HCT116 (cell line): ENCODE results near the gene PKP1. TPM values are rescaled to one million over a fixed set of nuclear protein-coding genes. Genes with fewer than 3 reads are reported as not detected.

ENCODE experiments used
- ATAC-seq: fragments of 200-7000 bp; cut with Tn5 transposase; 2 replicates; pipeline ENCODE4 v1.9.1; 2020; ENCODE audit warnings: mild to moderate bottlenecking, moderate library complexity
- BruUV-seq: library from RNA; stranded (reverse); fragments of 400-500 nt; replicated peaks from 2 replicates; lab custom pipeline; 2021; lab: Mats Ljungman, UMichigan
- CTCF ChIA-PET: fragments of 300-600 bp; sonication (Branson Sonifier 250); formaldehyde crosslinking; loops from one replicate; lab custom pipeline; 2021; ENCODE audit warnings: antibody characterized with exemption; lab: Charles Lee
- POLR2A ChIA-PET: fragments of 300-600, 350-600 bp; sonication (Branson Sonifier 250); formaldehyde crosslinking; loops from one replicate; lab custom pipeline; 2021; ENCODE audit warnings: antibody characterized with exemption; lab: Charles Lee
- RAD21 ChIA-PET, 2 experiments: fragments of 300-600 bp; sonication (Branson Sonifier 250); formaldehyde crosslinking; loops; one replicate each; lab custom pipeline; 2023; ENCODE audit warnings: low total read pairs in 2 of 2; ENCODE audit not compliant: uncharacterized antibody in 2 of 2, unreplicated experiment in 2 of 2, low non-redundant PET in 1 of 2; lab: Charles Lee
- DNase-seq: peaks from one replicate; pipeline ENCODE4 v3.0.0-alpha.2; 2010; ENCODE audit warnings: low read depth, low spot score
- H2AFZ ChIP-seq: fragments of 200-600 bp; shearing (Covaris generic), sonication (generic); 2 replicates; pipeline ENCODE4 v1.6.1; 2017; ENCODE audit warnings: low read depth, mixed run types, mixed read lengths, antibody characterized with exemption, low read length; ENCODE audit not compliant: poor library complexity, severe bottlenecking
- H3K27ac ChIP-seq: 2 replicates; pipeline ENCODE4 v1.5.1; 2012; ENCODE audit warnings: low read depth, low read length
- H3K27me3 ChIP-seq: fragments of 200-600 bp; sonication (generic); 2 replicates; pipeline ENCODE4 v1.6.1; 2016; ENCODE audit warnings: mixed run types, low read length, mixed read lengths; ENCODE audit not compliant: insufficient read depth
- H3K36me3 ChIP-seq, 2 experiments: fragments of 200-500 bp in 1 of 2; fragments of 200-600 bp in 1 of 2; sonication (Bioruptor generic) in 1 of 2; sonication (generic) in 1 of 2; 2 replicates each; pipeline versions ENCODE4 v1.5.1 to v1.6.1; 2014 to 2016; ENCODE audit warnings: low read length in 2 of 2, inconsistent platforms in 1 of 2, mixed read lengths in 1 of 2, mixed run types in 1 of 2; ENCODE audit not compliant: insufficient read depth in 2 of 2, control insufficient read depth in 1 of 2
- H3K4me1 ChIP-seq, 2 experiments: fragments of 200-600 bp in 1 of 2; sonication (generic) in 1 of 2; 2 replicates each; pipeline versions ENCODE4 v1.5.1 to v1.6.1; 2012 to 2017; ENCODE audit warnings: low read length in 2 of 2, inconsistent platforms in 1 of 2, mild to moderate bottlenecking in 1 of 2, mixed read lengths in 1 of 2, mixed run types in 1 of 2, moderate library complexity in 1 of 2; ENCODE audit not compliant: insufficient read depth in 2 of 2, control insufficient read depth in 1 of 2
- H3K4me2 ChIP-seq: fragments of 200-600 bp; sonication (generic); 2 replicates; pipeline ENCODE4 v1.6.1; 2017; ENCODE audit warnings: mixed run types, low read length, mixed read lengths
- H3K4me3 ChIP-seq, 2 experiments: fragments of 200-600 bp in 1 of 2; sonication (generic) in 1 of 2; replicated peaks in 1 of 2; 2 replicates each; pipeline ENCODE4 v1.5.1; 2011 to 2016; ENCODE audit warnings: low read length in 2 of 2, control low read depth in 1 of 2, low read depth in 1 of 2, mild to moderate bottlenecking in 1 of 2, mixed read lengths in 1 of 2, mixed run types in 1 of 2
- H3K79me2 ChIP-seq: fragments of 200-600 bp; sonication (generic); 2 replicates; pipeline ENCODE4 v1.6.1; 2017; ENCODE audit warnings: mild to moderate bottlenecking, mixed run types, low read length, moderate library complexity, mixed read lengths; ENCODE audit not compliant: insufficient read depth
- H3K9ac ChIP-seq: fragments of 200-600 bp; sonication (generic); 2 replicates; pipeline ENCODE4 v1.6.1; 2016; ENCODE audit warnings: low read length, mixed read lengths
- H3K9me2 ChIP-seq: fragments of 200-600 bp; sonication (generic), shearing (Covaris generic); 2 replicates; pipeline ENCODE4 v1.6.1; 2017; ENCODE audit warnings: mixed run types, mild to moderate bottlenecking, moderate library complexity; ENCODE audit not compliant: insufficient read depth
- H3K9me3 ChIP-seq, 2 experiments: fragments of 200-500 bp in 1 of 2; fragments of 200-600 bp in 1 of 2; sonication (Bioruptor generic) in 1 of 2; sonication (generic) in 1 of 2; 2 replicates each; pipeline ENCODE4 v1.6.1; 2014 to 2017; ENCODE audit warnings: low read length in 2 of 2, mixed read lengths in 2 of 2, inconsistent platforms in 1 of 2, low read depth in 1 of 2, mild to moderate bottlenecking in 1 of 2, mixed run types in 1 of 2, moderate library complexity in 1 of 2; ENCODE audit not compliant: control insufficient read depth in 1 of 2, insufficient read depth in 1 of 2
- H4K20me1 ChIP-seq: fragments of 200-600 bp; sonication (generic), shearing (Covaris generic); 2 replicates; pipeline ENCODE4 v1.6.1; 2017; ENCODE audit warnings: mixed run types, mild to moderate bottlenecking, moderate library complexity; ENCODE audit not compliant: insufficient read depth
- CBX3 ChIP-seq: IDR thresholded peaks from 2 replicates; pipeline ENCODE4 v1.6.1; 2012; ENCODE audit warnings: low read depth
- CEBPB ChIP-seq: IDR thresholded peaks from 2 replicates; pipeline ENCODE4 v1.6.1; 2012; ENCODE audit warnings: low read depth
- ELF1 ChIP-seq: IDR thresholded peaks from 2 replicates; pipeline ENCODE4 v1.6.1; 2012; ENCODE audit warnings: low read depth, borderline replicate concordance
- EZH2 ChIP-seq: fragments of 200-600 bp; sonication (generic); IDR thresholded peaks from 2 replicates; pipeline ENCODE4 v1.6.1; 2017; ENCODE audit warnings: antibody characterized with exemption, mixed run types
- FOSL1 ChIP-seq: IDR thresholded peaks from 2 replicates; pipeline ENCODE4 v1.6.1; 2012; ENCODE audit warnings: low read depth
- JUND ChIP-seq: IDR thresholded peaks from 2 replicates; pipeline ENCODE4 v1.6.1; 2012
- POLR2A ChIP-seq: IDR thresholded peaks from 2 replicates; pipeline ENCODE4 v1.7.0; 2011; ENCODE audit warnings: borderline replicate concordance; ENCODE audit not compliant: insufficient read depth, insufficient read length; ENCODE audit errors: extremely low read depth
- POLR2AphosphoS5 ChIP-seq: IDR thresholded peaks from 2 replicates; pipeline ENCODE4 v1.6.1; 2011; ENCODE audit warnings: mild to moderate bottlenecking, low read depth, low read length, moderate library complexity
- YY1 ChIP-seq: IDR thresholded peaks from 2 replicates; pipeline ENCODE4 v1.6.1; 2011; ENCODE audit warnings: low read length, low read depth, moderate library complexity, mild to moderate bottlenecking; ENCODE audit not compliant: insufficient replicate concordance; ENCODE audit errors: extremely low read depth
- ZFX ChIP-seq: fragments of 450-650 bp; IDR thresholded peaks from 2 replicates; pipeline ENCODE4 v1.6.1; 2017
- ZNF274 ChIP-seq: fragments of 200-500 bp; sonication (Bioruptor generic); IDR thresholded peaks from 2 replicates; pipeline ENCODE4 v1.6.1; 2014; ENCODE audit warnings: mild to moderate bottlenecking, low read depth, low read length, inconsistent platforms
- intact Hi-C: fragments of 100-400 bp; cut with micrococcal nuclease; formaldehyde crosslinking; loops from 2 replicates; pipeline ENCODE4 v1.10.0; 2022
- total RNA-seq: library from RNA; stranded (reverse); gene quantifications from one replicate; pipeline ENCODE4 v1.2.1, GENCODE V29; 2021; ENCODE audit not compliant: unreplicated experiment
- TF ChIP-seq, protein P1 (sequence below): IDR thresholded peaks from 2 replicates; pipeline ENCODE4 v1.6.1; 2011; ENCODE audit warnings: mild to moderate bottlenecking, low read length, moderate library complexity; ENCODE audit not compliant: insufficient replicate concordance; ENCODE audit errors: extremely low read depth
- TF ChIP-seq, protein P2 (sequence below): IDR thresholded peaks from 2 replicates; pipeline ENCODE4 v1.6.1; 2012; ENCODE audit warnings: low read depth
- TF ChIP-seq, protein P3 (sequence below): IDR thresholded peaks from 2 replicates; pipeline ENCODE4 v1.6.1; 2012

Gene PKP1
- total RNA-seq, 1 experiment from 2014 or later: 0.07 TPM

DNA sequence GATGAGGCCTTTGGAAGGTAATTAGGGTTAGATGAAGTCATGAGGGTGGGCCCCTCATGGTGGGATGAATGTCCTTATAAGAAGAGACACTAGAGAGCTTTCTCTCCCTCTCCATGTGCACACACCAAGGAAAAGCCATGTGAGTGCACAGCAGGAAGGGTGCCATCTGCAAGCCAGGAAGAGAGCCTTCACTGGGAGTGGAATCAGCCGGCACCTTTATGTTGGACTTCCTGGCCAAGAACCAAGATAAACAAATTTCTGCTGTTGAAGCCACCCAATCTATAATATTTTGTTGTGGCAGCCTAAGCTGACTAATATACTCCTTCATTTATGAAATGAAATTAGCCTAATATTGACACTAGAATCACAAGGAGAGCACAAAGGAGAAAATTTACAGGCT is 38.2 kb upstream of the PKP1 start:
- RAD21 ChIA-PET: no interaction called here
- no peak overlapping the region for H3K27ac ChIP-seq
- intact Hi-C loops: no loop called here
- H3K4me2 ChIP-seq: no peak overlapping the region
- POLR2A ChIA-PET: no interaction called here
- ATAC-seq (no peak), DNase-seq (no peak)
- no TSS peak for BruUV-seq
- no peak overlapping the region for H3K4me3 ChIP-seq
- peaks cover 4% of the 10 kb centered on the region in 2 experiments; a peak in 2 of 4 replicates for H3K4me1 ChIP-seq
- no peak overlapping the region for H2AFZ ChIP-seq
- no peaks in the 10 kb centered on the region for H3K79me2 ChIP-seq
- no peaks in the 10 kb centered on the region for H3K9me3 ChIP-seq
- no peak for TF ChIP-seq FOSL1
- no peak for TF ChIP-seq ELF1
- no peak for TF ChIP-seq JUND
- TF ChIP-seq ZFX: no peak
- H3K9me2 ChIP-seq: no peaks in the 10 kb centered on the region
- no peaks in the 10 kb centered on the region for H4K20me1 ChIP-seq
- no peaks in the 10 kb centered on the region for H3K36me3 ChIP-seq
- H3K9ac ChIP-seq: no peak overlapping the region
- H3K27me3 ChIP-seq: peaks cover 46% of the 10 kb centered on the region
- CTCF ChIA-PET: no interaction called here

DNA sequence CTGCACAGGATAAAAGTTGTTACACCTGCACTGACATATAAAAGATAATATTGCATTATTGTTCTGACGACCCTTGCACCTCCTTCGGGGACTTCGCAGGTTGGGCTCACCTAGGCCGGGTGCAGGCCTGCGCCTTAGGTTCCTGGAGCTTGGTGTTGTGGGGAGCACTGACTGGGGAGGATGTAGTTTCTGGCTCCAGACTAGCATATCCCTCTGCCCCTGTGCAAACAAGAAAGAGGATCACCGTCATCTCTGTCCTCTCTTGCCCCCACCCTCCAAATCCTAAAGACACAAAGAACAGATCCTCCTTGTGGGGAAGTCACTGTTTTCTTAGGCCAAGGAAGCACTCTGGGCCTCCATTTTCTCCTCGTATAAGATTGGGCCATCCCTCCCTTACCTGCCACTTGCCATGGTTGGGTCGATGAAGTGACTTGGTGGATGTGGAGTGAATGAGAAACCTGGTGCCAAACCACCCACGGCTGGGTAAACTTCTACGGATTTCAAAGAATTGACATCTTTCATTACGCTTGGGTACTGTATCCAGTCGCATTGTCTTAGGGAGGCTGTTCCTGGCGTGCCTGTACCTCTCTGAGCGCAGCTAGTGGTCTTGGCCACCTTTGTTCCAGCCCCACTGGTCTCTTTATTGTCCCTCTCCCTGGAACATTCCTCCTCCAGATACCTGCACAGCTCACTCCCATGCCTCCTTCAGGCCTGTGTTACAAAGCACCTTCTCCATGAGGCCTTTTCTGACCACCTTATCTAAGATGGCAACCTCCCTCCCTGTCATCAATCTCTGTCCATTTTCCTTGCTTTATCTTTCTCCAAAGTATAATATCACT is 34.4 kb upstream of the PKP1 start:
- POLR2A ChIA-PET: no interaction called here
- Histone ChIP-seq H4K20me1 (no peaks in the 10 kb centered on the region), H3K36me3 (no peaks in the 10 kb centered on the region), H3K4me2 (no peak overlapping the region), H3K9me2 (no peaks in the 10 kb centered on the region), H3K79me2 (no peaks in the 10 kb centered on the region), H3K9me3 (no peaks in the 10 kb centered on the region), H2AFZ (no peak overlapping the region), H3K4me3 (no peak overlapping the region), H3K27me3 (peaks cover 13% of the 10 kb centered on the region), H3K9ac (no peak overlapping the region), H3K27ac (no peak overlapping the region), H3K4me1 (peaks cover 4% of the 10 kb centered on the region in 2 experiments; a peak in 2 of 4 replicates)
- DNase-seq (no peak), ATAC-seq (no peak)
- RAD21 ChIA-PET: no interaction called here
- BruUV-seq: no TSS peak
- CTCF ChIA-PET: no interaction called here
- intact Hi-C loops: no loop called here
- no peak for TF ChIP-seq ZFX
- TF ChIP-seq, protein P1, sequence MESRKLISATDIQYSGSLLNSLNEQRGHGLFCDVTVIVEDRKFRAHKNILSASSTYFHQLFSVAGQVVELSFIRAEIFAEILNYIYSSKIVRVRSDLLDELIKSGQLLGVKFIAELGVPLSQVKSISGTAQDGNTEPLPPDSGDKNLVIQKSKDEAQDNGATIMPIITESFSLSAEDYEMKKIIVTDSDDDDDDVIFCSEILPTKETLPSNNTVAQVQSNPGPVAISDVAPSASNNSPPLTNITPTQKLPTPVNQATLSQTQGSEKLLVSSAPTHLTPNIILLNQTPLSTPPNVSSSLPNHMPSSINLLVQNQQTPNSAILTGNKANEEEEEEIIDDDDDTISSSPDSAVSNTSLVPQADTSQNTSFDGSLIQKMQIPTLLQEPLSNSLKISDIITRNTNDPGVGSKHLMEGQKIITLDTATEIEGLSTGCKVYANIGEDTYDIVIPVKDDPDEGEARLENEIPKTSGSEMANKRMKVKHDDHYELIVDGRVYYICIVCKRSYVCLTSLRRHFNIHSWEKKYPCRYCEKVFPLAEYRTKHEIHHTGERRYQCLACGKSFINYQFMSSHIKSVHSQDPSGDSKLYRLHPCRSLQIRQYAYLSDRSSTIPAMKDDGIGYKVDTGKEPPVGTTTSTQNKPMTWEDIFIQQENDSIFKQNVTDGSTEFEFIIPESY: no peak
- no peak for TF ChIP-seq CEBPB
- no peak for TF ChIP-seq YY1
- TF ChIP-seq, protein P2, sequence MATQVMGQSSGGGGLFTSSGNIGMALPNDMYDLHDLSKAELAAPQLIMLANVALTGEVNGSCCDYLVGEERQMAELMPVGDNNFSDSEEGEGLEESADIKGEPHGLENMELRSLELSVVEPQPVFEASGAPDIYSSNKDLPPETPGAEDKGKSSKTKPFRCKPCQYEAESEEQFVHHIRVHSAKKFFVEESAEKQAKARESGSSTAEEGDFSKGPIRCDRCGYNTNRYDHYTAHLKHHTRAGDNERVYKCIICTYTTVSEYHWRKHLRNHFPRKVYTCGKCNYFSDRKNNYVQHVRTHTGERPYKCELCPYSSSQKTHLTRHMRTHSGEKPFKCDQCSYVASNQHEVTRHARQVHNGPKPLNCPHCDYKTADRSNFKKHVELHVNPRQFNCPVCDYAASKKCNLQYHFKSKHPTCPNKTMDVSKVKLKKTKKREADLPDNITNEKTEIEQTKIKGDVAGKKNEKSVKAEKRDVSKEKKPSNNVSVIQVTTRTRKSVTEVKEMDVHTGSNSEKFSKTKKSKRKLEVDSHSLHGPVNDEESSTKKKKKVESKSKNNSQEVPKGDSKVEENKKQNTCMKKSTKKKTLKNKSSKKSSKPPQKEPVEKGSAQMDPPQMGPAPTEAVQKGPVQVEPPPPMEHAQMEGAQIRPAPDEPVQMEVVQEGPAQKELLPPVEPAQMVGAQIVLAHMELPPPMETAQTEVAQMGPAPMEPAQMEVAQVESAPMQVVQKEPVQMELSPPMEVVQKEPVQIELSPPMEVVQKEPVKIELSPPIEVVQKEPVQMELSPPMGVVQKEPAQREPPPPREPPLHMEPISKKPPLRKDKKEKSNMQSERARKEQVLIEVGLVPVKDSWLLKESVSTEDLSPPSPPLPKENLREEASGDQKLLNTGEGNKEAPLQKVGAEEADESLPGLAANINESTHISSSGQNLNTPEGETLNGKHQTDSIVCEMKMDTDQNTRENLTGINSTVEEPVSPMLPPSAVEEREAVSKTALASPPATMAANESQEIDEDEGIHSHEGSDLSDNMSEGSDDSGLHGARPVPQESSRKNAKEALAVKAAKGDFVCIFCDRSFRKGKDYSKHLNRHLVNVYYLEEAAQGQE: no peak
- no peak for TF ChIP-seq EZH2
- TF ChIP-seq POLR2A: no peak
- no peak for TF ChIP-seq POLR2AphosphoS5
- no peak for TF ChIP-seq ZNF274
- TF ChIP-seq, protein P3, sequence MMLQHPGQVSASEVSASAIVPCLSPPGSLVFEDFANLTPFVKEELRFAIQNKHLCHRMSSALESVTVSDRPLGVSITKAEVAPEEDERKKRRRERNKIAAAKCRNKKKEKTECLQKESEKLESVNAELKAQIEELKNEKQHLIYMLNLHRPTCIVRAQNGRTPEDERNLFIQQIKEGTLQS: no peak
- TF ChIP-seq CBX3: no peak
- TF ChIP-seq ELF1: no peak
